ENCODE data around the gene PCDHA3. TPM values are rescaled to one million over a fixed set of nuclear protein-coding genes. Genes with fewer than 3 reads are reported as not detected.
"Not testable (repeated sequence)": the region's sequence is repeated elsewhere in the genome, so short reads cannot be mapped to it uniquely, and the experiment has no call there.

Gene PCDHA3
- total RNA-seq, 4 donors from 2014 or later: 1.1 to 1.7 (median 1.3) TPM

- TF ChIP-seq CTCF (IDR thresholded peaks at IDR 0.05) (no peak), POLR2A (IDR thresholded peaks at IDR 0.05) (no peak)
- Histone ChIP-seq H3K27ac (no peak overlapping the region), H3K4me1 (no peaks in the 10 kb centered on the region), H3K9me3 (no peaks in the 10 kb centered on the region), H3K36me3 (no peaks in the 10 kb centered on the region), H3K27me3 (no peaks in the 10 kb centered on the region), H3K4me3 (replicated peaks in 1 of 3) (no peak overlapping the region)
- DNase-seq: no peak
- intact Hi-C loops (cut with DNase I): no loop called here
- WGBS, 2 donors: 38 to 52% methylated on average over 24 to 54 of the region's 103 CpGs
These were observed 35.0 kb downstream of the PCDHA3 start for GRCh38 chr5:140835622-140836510.

- no peak within 1 kb of the TSS for H3K4me3 ChIP-seq (replicated peaks in 1 of 3)
- no peaks in the 10 kb centered on the region for H3K9me3 ChIP-seq
- 21 to 23% methylated on average over 31 to 45 of the region's 47 CpGs for WGBS, 2 donors
- no peaks in the 10 kb centered on the region for H3K4me1 ChIP-seq
- intact Hi-C loops (cut with DNase I): no loop called here
- DNase-seq: no peak
- H3K27ac ChIP-seq: no peak within 1 kb of the TSS
- TF ChIP-seq POLR2A (IDR thresholded peaks at IDR 0.05) (no peak), CTCF (IDR thresholded peaks at IDR 0.05) (peak in 1 of 6 experiments; percentile 12)
- H3K27me3 ChIP-seq: no peaks in the 10 kb centered on the region
- no peaks in the 10 kb centered on the region for H3K36me3 ChIP-seq
These were observed 40.4 kb downstream of the PCDHA3 start, which contains the start of gene PCDHA8 for GRCh38 chr5:140840978-140841962. PCDHA8 (plus strand) TSS chr5:140841187; CDS start chr5:140841322, 135 bp downstream.

GRCh38 chr5:140842798-140843733 is 42.2 kb downstream of the PCDHA3 start:
- 48% methylated on average over 36 to 37 of the region's 87 CpGs for WGBS, 2 donors
- TF ChIP-seq POLR2A (IDR thresholded peaks at IDR 0.05) (no peak), CTCF (IDR thresholded peaks at IDR 0.05) (no peak)
- no peak overlapping the region for H3K4me3 ChIP-seq (replicated peaks in 1 of 3)
- no peak for DNase-seq
- intact Hi-C loops (cut with DNase I): no loop called here
- H3K4me1 ChIP-seq: no peaks in the 10 kb centered on the region
- H3K36me3 ChIP-seq: no peaks in the 10 kb centered on the region
- H3K27ac ChIP-seq: no peak overlapping the region
- peaks cover 6% of the 10 kb centered on the region for H3K27me3 ChIP-seq
- H3K9me3 ChIP-seq: no peaks in the 10 kb centered on the region

GRCh38 chr5:140848139-140849102 is 47.6 kb downstream of the PCDHA3 start, which contains the start of gene PCDHA9:
PCDHA9 (plus strand) TSS chr5:140848382; CDS start chr5:140848496, 114 bp downstream.
- intact Hi-C loops (cut with DNase I); H3K4me3 ChIP-seq (replicated peaks in 1 of 3); H3K4me1 ChIP-seq; DNase-seq; H3K27ac ChIP-seq; H3K36me3 ChIP-seq; H3K9me3 ChIP-seq; H3K27me3 ChIP-seq: not testable (repeated sequence)
- WGBS, 2 donors: 16 to 21% methylated on average over 22 to 23 of the region's 48 CpGs

GRCh38 chr5:140849831-140850634 is 49.2 kb downstream of the PCDHA3 start:
- 33 to 41% methylated on average over 41 to 59 of the region's 101 CpGs for WGBS, 2 donors
- H3K4me3 ChIP-seq (replicated peaks in 1 of 3); intact Hi-C loops (cut with DNase I); H3K27ac ChIP-seq; H3K36me3 ChIP-seq; DNase-seq; H3K9me3 ChIP-seq; H3K27me3 ChIP-seq; H3K4me1 ChIP-seq: not testable (repeated sequence)

All from thyroid gland (tissue), 4 donors.